Thoracic aorta (tissue), 2 donors: ENCODE measurements around the gene GRK3. TPM values are rescaled to one million over a fixed set of nuclear protein-coding genes. Genes with fewer than 3 reads are reported as not detected.

ENCODE experiments used
- ATAC-seq: fragments of 150-250 bp; one replicate; pipeline ENCODE4 v1.8.0; 2017; ENCODE audit warnings: low read depth; ENCODE audit not compliant: insufficient number of reproducible peaks, low FRiP score
- DNase-seq: peaks from one replicate; pipeline ENCODE4 v3.0.0-alpha.2; 2020; ENCODE audit warnings: low spot score
- H3K27ac ChIP-seq, 2 donors: fragments of 200-600 bp; sonication (generic); 1 replicate in 1 of 2; 2 replicates in 1 of 2; pipeline ENCODE4 v1.5.1; 2016; ENCODE audit warnings: mild to moderate bottlenecking in 2 of 2, moderate library complexity in 2 of 2
- H3K27me3 ChIP-seq: fragments of 200-600 bp; sonication (generic); replicated peaks from 2 replicates; pipeline ENCODE4 v1.6.0; 2016; ENCODE audit warnings: mild to moderate bottlenecking; ENCODE audit not compliant: insufficient read depth
- H3K36me3 ChIP-seq: fragments of 200-600 bp; sonication (generic); one replicate; pipeline ENCODE4 v1.5.1; 2016
- H3K4me1 ChIP-seq, 2 donors: fragments of 200-600 bp; sonication (generic); 1 replicate in 1 of 2; 2 replicates in 1 of 2; pipeline versions ENCODE4 v1.5.1 to v1.6.0; 2016; ENCODE audit warnings: low read depth in 2 of 2, mild to moderate bottlenecking in 1 of 2; ENCODE audit not compliant: control insufficient read depth in 1 of 2
- H3K4me3 ChIP-seq: fragments of 200-600 bp; sonication (generic); 2 replicates; pipeline ENCODE4 v1.5.1; 2016; ENCODE audit warnings: mild to moderate bottlenecking
- H3K9me3 ChIP-seq: fragments of 200-600 bp; sonication (generic); 2 replicates; pipeline ENCODE4 v1.5.1; 2016
- total RNA-seq, 2 donors: library from RNA; depleted of rRNA; stranded (reverse); fragments of >200 nt; gene quantifications; one replicate each; pipeline versions ENCODE4 v1.1.0 to v1.2.3, GENCODE V29; 2016
- TF ChIP-seq, protein P1 (sequence below): fragments of 200-600 bp; sonication (generic); IDR thresholded peaks from one replicate; pipeline ENCODE4 v1.5.1; 2019; ENCODE audit warnings: antibody characterized with exemption

Gene GRK3
- total RNA-seq, 2 donors from 2014 or later: 4.4 to 4.6 TPM

DNA sequence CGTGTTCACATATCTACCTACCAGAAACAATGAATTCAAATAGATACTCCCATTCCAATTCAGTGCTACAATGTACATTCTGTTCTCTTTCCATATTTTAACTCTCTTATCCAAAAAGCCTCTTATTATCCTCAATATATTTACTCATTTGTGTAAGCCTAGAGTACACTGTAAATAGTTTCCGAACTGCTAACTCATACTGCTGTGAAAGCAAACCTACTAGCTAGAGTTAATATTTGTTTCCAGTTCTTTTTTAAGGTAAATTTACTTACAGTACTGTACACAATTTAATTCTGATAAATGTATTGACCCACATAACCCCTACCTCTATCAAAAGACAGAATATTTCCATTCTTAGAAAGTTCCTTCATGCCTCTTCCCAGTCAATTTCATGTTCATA, 71.8 kb downstream of the GRK3 start:
- ATAC-seq: no peak
- H3K4me3 ChIP-seq: no peak overlapping the region
- H3K9me3 ChIP-seq: no peaks in the 10 kb centered on the region
- TF ChIP-seq, protein P1, sequence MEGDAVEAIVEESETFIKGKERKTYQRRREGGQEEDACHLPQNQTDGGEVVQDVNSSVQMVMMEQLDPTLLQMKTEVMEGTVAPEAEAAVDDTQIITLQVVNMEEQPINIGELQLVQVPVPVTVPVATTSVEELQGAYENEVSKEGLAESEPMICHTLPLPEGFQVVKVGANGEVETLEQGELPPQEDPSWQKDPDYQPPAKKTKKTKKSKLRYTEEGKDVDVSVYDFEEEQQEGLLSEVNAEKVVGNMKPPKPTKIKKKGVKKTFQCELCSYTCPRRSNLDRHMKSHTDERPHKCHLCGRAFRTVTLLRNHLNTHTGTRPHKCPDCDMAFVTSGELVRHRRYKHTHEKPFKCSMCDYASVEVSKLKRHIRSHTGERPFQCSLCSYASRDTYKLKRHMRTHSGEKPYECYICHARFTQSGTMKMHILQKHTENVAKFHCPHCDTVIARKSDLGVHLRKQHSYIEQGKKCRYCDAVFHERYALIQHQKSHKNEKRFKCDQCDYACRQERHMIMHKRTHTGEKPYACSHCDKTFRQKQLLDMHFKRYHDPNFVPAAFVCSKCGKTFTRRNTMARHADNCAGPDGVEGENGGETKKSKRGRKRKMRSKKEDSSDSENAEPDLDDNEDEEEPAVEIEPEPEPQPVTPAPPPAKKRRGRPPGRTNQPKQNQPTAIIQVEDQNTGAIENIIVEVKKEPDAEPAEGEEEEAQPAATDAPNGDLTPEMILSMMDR: no peak
- no peak overlapping the region for H3K27ac ChIP-seq
- H3K36me3 ChIP-seq: no peaks in the 10 kb centered on the region
- H3K27me3 ChIP-seq: no peaks in the 10 kb centered on the region
- peaks cover 0 to 2% of the 10 kb centered on the region in 2 donors for H3K4me1 ChIP-seq
- DNase-seq: no peak

DNA sequence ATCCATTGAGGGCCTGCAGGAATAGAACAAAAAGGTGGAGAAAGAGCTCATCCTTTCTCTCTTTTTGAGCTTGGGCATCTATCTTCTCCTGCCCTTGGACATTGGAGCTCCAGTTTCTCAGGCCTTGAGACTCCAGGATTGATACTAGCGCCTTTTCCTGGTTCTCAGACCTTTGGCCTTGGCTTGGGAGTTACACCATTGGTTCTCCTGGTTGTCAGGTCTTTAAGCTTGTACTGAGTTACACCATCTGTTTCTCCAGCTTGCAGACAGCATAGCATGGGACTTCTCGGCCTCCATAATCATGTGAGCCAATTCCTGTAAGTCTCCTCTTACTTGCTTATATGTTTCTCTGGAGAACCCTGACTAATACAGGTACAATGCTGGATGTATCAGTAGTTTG, 72.6 kb downstream of the GRK3 start:
- TF ChIP-seq, protein P1: no peak
- Histone ChIP-seq H3K4me3 (no peak overlapping the region), H3K27me3 (no peaks in the 10 kb centered on the region), H3K36me3 (no peaks in the 10 kb centered on the region), H3K27ac (no peak overlapping the region), H3K9me3 (no peaks in the 10 kb centered on the region), H3K4me1 (no peaks in the 10 kb centered on the region)
- ATAC-seq (no peak), DNase-seq (no peak)

DNA sequence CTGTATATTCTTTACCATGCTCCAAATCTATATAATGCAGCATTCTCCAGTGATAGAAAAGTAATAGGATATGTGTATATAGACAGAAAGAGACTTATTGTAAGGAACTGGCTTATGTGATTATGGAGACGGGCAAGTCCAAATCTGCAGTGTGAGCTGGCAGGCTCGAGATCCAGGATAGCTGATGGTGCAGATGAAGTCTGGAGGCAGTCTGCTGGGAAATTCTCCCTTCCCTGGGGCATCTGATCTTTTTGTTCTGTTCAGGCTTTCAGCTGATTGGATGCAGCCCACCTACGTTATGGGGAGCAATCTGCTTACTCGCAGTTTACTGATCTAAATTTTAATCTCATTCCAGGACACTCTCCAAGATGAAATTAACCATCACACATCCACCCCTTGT, 73.2 kb downstream of the GRK3 start:
- no peak overlapping the region for H3K4me3 ChIP-seq
- H3K36me3 ChIP-seq: no peaks in the 10 kb centered on the region
- no peaks in the 10 kb centered on the region for H3K4me1 ChIP-seq
- TF ChIP-seq, protein P1: no peak
- H3K9me3 ChIP-seq: no peaks in the 10 kb centered on the region
- H3K27me3 ChIP-seq: no peaks in the 10 kb centered on the region
- no peak for ATAC-seq
- no peak for DNase-seq
- H3K27ac ChIP-seq: no peak overlapping the region

DNA sequence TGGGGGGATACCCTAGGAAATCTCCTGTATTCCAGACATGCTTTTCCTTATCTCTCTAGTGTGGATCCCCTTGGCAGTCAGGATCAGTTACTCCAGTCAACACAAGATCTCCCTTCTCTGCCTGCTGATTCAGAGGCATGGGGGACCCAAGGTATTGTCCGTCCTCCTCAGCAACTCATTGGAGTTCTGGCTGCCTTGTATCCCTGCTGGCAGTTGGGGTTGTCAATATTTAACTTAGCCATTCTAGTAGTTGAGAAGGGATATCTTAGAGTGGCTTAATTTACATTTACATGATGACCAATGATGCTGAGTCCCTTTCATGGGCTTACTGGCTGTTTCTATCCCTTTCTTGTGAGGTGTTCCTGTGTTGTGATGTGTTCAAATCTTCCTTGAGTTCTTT, 74.2 kb downstream of the GRK3 start:
- H3K9me3 ChIP-seq: no peaks in the 10 kb centered on the region
- no peaks in the 10 kb centered on the region for H3K27me3 ChIP-seq
- TF ChIP-seq, protein P1: no peak
- H3K4me3 ChIP-seq: no peak overlapping the region
- H3K4me1 ChIP-seq: no peaks in the 10 kb centered on the region
- no peak overlapping the region for H3K27ac ChIP-seq
- H3K36me3 ChIP-seq: no peaks in the 10 kb centered on the region
- DNase-seq (no peak), ATAC-seq (no peak)

DNA sequence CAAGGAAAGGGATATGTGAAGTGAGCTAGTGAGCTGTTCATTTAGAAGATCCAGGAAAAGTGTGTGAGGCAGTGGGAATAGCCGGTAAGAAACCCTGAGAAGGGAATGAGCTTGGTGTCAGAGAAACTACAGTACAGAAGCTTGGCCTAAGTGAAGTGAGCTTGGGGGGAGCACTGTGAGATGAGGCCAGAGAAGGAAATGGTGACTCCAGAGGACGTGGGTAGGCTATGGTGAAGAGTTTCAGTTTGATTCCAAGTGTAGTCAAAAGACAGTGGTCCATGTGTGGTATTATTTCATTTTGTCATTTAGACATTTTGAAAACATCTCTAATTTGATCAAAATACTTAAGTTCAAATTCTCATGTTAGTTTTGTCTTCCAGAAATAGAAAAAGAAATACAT, 77.2 kb downstream of the GRK3 start:
- TF ChIP-seq, protein P1: no peak

More for the DNA sequence above, 77.2 kb downstream of the GRK3 start:
- Histone ChIP-seq H3K36me3 (no peaks in the 10 kb centered on the region), H3K27me3 (no peaks in the 10 kb centered on the region), H3K9me3 (no peaks in the 10 kb centered on the region), H3K4me3 (no peak overlapping the region), H3K4me1 (peaks cover 0 to 3% of the 10 kb centered on the region in 2 donors), H3K27ac (no peak overlapping the region)
- DNase-seq (no peak), ATAC-seq (no peak)
